ENCODE measurements around the gene TAF3. TPM values are rescaled to one million over a fixed set of nuclear protein-coding genes. Genes with fewer than 3 reads are reported as not detected.

Gene TAF3
- total and polyA plus RNA-seq, 2 experiments from 2014 or later, result 4.1 to 6.4 TPM

DNA sequence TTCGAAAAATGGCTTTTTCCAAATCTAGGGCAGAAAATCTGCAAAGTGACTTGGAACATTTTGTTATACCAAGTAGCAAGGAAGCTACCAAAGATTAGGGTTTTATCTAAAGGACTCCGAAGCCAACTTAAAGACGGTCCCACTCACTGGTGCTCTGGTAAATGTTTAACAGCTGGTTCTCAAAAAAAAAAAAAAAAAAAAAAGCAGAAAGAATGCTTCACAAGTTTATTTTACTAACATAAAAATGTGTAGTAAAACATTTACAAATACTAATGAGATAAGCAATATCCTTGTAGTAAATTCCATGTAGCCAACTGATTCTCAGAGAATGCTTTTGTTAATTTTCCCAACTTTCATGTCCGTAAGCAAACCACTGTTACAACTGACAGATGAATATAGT is 38.4 kb downstream of the TAF3 start:
- H3K4me1 ChIP-seq (ENCODE audit: insufficient read depth), result peaks cover 9% of the 10 kb centered on the region

DNA sequence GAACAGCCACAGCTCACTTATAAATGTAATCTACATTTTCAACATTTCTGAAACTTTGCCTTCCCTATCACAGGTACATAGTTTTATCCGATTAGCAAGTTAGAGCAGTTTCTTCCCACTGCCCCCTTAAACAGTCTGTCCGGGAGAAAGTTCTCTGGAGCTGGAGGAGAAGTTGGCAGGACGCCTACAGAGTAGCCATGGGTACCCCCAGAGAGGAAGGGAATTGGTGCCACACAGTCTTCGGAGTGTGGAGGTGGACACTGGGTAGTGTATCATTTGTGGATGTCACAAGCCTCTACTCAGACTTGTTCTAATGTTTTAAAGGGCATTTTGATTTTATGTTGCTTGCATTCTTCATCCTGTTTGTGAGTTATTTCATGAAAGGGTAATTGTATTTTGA is 39.0 kb downstream of the TAF3 start:
- H3K36me3 ChIP-seq (replicated peaks; ENCODE audit: insufficient read depth, low read depth), result no peaks in the 10 kb centered on the region
- peak overlapping the region; percentile 31 for H2AFZ ChIP-seq
- no peaks in the 10 kb centered on the region for H3K27me3 ChIP-seq
- 50% methylated on average over 4 of the region's 4 CpGs for WGBS (ENCODE audit: low lambda C conversion rate, missing lambda C conversion rate)
- DNase-seq (ENCODE audit: low spot score), result peak; percentile 6
- H3K4me2 ChIP-seq, result peak overlapping the region; percentile 68
- H3K9me2 ChIP-seq (replicated peaks; ENCODE audit: insufficient read depth), result no peaks in the 10 kb centered on the region
- H3K27ac ChIP-seq, result peak overlapping the region; percentile 17
- H3K4me3 ChIP-seq, result no peak overlapping the region
- H4K20me1 ChIP-seq (ENCODE audit: insufficient read depth, poor library complexity, severe bottlenecking), result no peaks in the 10 kb centered on the region
- peaks cover 57% of the 10 kb centered on the region for H3K79me2 ChIP-seq
- TF ChIP-seq, protein P1, sequence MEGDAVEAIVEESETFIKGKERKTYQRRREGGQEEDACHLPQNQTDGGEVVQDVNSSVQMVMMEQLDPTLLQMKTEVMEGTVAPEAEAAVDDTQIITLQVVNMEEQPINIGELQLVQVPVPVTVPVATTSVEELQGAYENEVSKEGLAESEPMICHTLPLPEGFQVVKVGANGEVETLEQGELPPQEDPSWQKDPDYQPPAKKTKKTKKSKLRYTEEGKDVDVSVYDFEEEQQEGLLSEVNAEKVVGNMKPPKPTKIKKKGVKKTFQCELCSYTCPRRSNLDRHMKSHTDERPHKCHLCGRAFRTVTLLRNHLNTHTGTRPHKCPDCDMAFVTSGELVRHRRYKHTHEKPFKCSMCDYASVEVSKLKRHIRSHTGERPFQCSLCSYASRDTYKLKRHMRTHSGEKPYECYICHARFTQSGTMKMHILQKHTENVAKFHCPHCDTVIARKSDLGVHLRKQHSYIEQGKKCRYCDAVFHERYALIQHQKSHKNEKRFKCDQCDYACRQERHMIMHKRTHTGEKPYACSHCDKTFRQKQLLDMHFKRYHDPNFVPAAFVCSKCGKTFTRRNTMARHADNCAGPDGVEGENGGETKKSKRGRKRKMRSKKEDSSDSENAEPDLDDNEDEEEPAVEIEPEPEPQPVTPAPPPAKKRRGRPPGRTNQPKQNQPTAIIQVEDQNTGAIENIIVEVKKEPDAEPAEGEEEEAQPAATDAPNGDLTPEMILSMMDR (IDR thresholded peaks at IDR 0.05; ENCODE audit: poor library complexity), result no peak
- TF ChIP-seq EZH2phosphoT487 (IDR thresholded peaks at IDR 0.05; ENCODE audit: low read depth, severe bottlenecking, unreplicated experiment) (no peak), EZH2 (IDR thresholded peaks at IDR 0.05; ENCODE audit: borderline replicate concordance) (no peak)
- peaks cover 9% of the 10 kb centered on the region for H3K4me1 ChIP-seq (ENCODE audit: insufficient read depth)
- peaks cover 13% of the 10 kb centered on the region for H3K9me3 ChIP-seq (ENCODE audit: low read depth)

More for the DNA sequence above, 38.4 kb downstream of the TAF3 start:
- H3K27ac ChIP-seq, result peak overlapping the region; percentile 17
- peaks cover 7% of the 10 kb centered on the region for H3K9me3 ChIP-seq (ENCODE audit: low read depth)
- H3K4me2 ChIP-seq, result peak overlapping the region; percentile 68
- TF ChIP-seq, protein P1 (IDR thresholded peaks at IDR 0.05; ENCODE audit: poor library complexity), result no peak
- TF ChIP-seq EZH2 (IDR thresholded peaks at IDR 0.05; ENCODE audit: borderline replicate concordance) (no peak), EZH2phosphoT487 (IDR thresholded peaks at IDR 0.05; ENCODE audit: low read depth, severe bottlenecking, unreplicated experiment) (no peak)
- 14% methylated on average over 4 of the region's 4 CpGs for WGBS (ENCODE audit: low lambda C conversion rate, missing lambda C conversion rate)
- no peaks in the 10 kb centered on the region for H4K20me1 ChIP-seq (ENCODE audit: insufficient read depth, poor library complexity, severe bottlenecking)
- H3K9me2 ChIP-seq (replicated peaks; ENCODE audit: insufficient read depth), result no peaks in the 10 kb centered on the region
- peaks cover 58% of the 10 kb centered on the region for H3K79me2 ChIP-seq
- H3K36me3 ChIP-seq (replicated peaks; ENCODE audit: insufficient read depth, low read depth), result no peaks in the 10 kb centered on the region
- peak; percentile 11 for DNase-seq (ENCODE audit: low spot score)
- peak overlapping the region; percentile 31 for H2AFZ ChIP-seq
- peak overlapping the region; percentile 3 for H3K4me3 ChIP-seq
- H3K27me3 ChIP-seq, result no peaks in the 10 kb centered on the region

DNA sequence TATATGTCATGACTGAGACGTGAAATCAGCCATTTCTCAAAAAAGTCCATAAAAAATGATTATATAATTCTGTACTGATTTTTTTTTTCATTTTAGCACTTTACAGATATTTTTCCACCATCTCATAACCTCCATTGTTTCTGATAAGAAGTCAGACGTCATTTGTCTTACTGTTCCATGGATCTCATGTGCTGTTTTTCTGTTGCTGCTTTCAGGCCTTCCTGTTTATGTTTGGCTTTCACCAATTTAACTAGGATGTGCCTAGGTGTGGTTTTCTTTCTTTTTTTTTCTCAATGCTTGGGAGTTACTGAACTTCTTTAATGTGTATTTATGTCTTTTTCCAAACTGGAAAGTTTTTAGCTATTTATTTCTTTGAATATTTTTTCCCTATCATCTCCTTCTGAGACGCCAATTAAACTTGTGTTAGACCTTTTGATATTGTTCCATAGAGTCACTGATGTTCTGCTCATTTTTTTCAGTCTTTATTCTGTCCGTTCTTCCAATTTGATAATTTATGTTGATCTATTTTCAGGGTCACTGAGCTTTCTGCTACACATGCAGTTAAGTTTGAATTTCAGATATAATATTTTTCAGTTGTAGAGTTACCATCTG is 43.3 kb downstream of the TAF3 start:
- Histone ChIP-seq H3K27ac (no peak overlapping the region), H3K4me1 (ENCODE audit: insufficient read depth) (peaks cover under 1% of the 10 kb centered on the region), H3K9me3 (ENCODE audit: low read depth) (peaks cover 13% of the 10 kb centered on the region), H3K4me3 (no peak overlapping the region), H4K20me1 (ENCODE audit: insufficient read depth, poor library complexity, severe bottlenecking) (no peaks in the 10 kb centered on the region), H3K79me2 (peaks cover 51% of the 10 kb centered on the region), H3K27me3 (no peaks in the 10 kb centered on the region), H2AFZ (no peak overlapping the region), H3K9me2 (replicated peaks; ENCODE audit: insufficient read depth) (no peaks in the 10 kb centered on the region), H3K4me2 (no peak overlapping the region), H3K36me3 (replicated peaks; ENCODE audit: insufficient read depth, low read depth) (no peaks in the 10 kb centered on the region)
- TF ChIP-seq EZH2phosphoT487 (IDR thresholded peaks at IDR 0.05; ENCODE audit: low read depth, severe bottlenecking, unreplicated experiment) (no peak), EZH2 (IDR thresholded peaks at IDR 0.05; ENCODE audit: borderline replicate concordance) (no peak)
- TF ChIP-seq, protein P1 (IDR thresholded peaks at IDR 0.05; ENCODE audit: poor library complexity), result no peak
- DNase-seq (ENCODE audit: low spot score), result no peak
- 70% methylated on average over 4 of the region's 4 CpGs for WGBS (ENCODE audit: low lambda C conversion rate, missing lambda C conversion rate)

Data from hepatocyte (in vitro differentiated cells).